Smooth muscle cell of the brain vasculature (primary cell): Measurements from ENCODE around the gene CCDC92B.

Source experiments
- DNase-seq: peaks from one replicate; pipeline ENCODE4 v3.0.0-alpha.2; 2012; ENCODE audit warnings: low read depth, low spot score

Gene CCDC92B

GRCh38 chr17:2721603-2722002, 27.8 kb downstream of the CCDC92B start:
- no peak for DNase-seq

- DNase-seq = no peak
These were observed 29.6 kb downstream of the CCDC92B start for GRCh38 chr17:2719861-2720260.

GRCh38 chr17:2718150-2718938, 31.1 kb downstream of the CCDC92B start:
- DNase-seq = no peak

- no peak for DNase-seq
These were observed 32.8 kb downstream of the CCDC92B start for GRCh38 chr17:2716649-2717048.

GRCh38 chr17:2713881-2714280, 35.6 kb downstream of the CCDC92B start:
- no peak for DNase-seq

- DNase-seq = no peak
These were observed 37.0 kb downstream of the CCDC92B start for GRCh38 chr17:2712300-2713043.

- DNase-seq = peak; percentile 92
These were observed 37.7 kb downstream of the CCDC92B start, which contains the start of gene CLUH for GRCh38 chr17:2711608-2712299. Gene CLUH, minus strand, starts transcription at chr17:2711764. Its CDS starts 103 bp downstream, at chr17:2711661.

- DNase-seq = no peak
These were observed 38.4 kb downstream of the CCDC92B start for GRCh38 chr17:2710803-2711607.

GRCh38 chr17:2710071-2710802, 39.2 kb downstream of the CCDC92B start:
- DNase-seq = no peak

- DNase-seq = no peak
These were observed 40.2 kb downstream of the CCDC92B start for GRCh38 chr17:2709183-2709661.

GRCh38 chr17:2708585-2709182, 40.8 kb downstream of the CCDC92B start:
- no peak for DNase-seq

GRCh38 chr17:2707721-2708584, 41.5 kb downstream of the CCDC92B start:
- DNase-seq = no peak

GRCh38 chr17:2706911-2707510, 42.4 kb downstream of the CCDC92B start:
- DNase-seq = no peak

- DNase-seq = no peak
These were observed 43.3 kb downstream of the CCDC92B start for GRCh38 chr17:2705888-2706795.

- DNase-seq = peak; percentile 21
These were observed 44.2 kb downstream of the CCDC92B start for GRCh38 chr17:2705263-2705662.

- DNase-seq = no peak
These were observed 44.6 kb downstream of the CCDC92B start for GRCh38 chr17:2704890-2705248.

- DNase-seq = no peak
These were observed 45.2 kb downstream of the CCDC92B start for GRCh38 chr17:2704031-2704889.
